Nucleus accumbens (tissue), 56 donors: Measurements from ENCODE around the gene SCAI.
"Not testable (repeated sequence)": the region's sequence is repeated elsewhere in the genome, so short reads cannot be mapped to it uniquely, and the experiment has no call there.

Experiments
- DNase-seq, 56 donors: peaks; one replicate each; lab custom pipeline; 2025; lab: John Stamatoyannopoulos, UW

Gene SCAI

GRCh38 chr9:125150349-125151245 lies 7.3 kb upstream of the SCAI start:
- no peak for DNase-seq

- no peak for DNase-seq
Measured at GRCh38 chr9:125147401-125147951, 4.1 kb upstream of the SCAI start.

- no peak for DNase-seq
Measured at GRCh38 chr9:125146247-125146646, 2.9 kb upstream of the SCAI start.

GRCh38 chr9:125145425-125145824 lies 2.1 kb upstream of the SCAI start:
- no peak for DNase-seq

GRCh38 chr9:125142560-125143376 lies 560 bp downstream of the SCAI start:
- peak in 7 of 56 donors; percentile 1 to 72 (median 10) for DNase-seq

- no peak for DNase-seq
Measured at GRCh38 chr9:125141751-125142150, 1.6 kb downstream of the SCAI start.

- no peak for DNase-seq
Measured at GRCh38 chr9:125141251-125141650, 2.1 kb downstream of the SCAI start.

- no peak for DNase-seq
Measured at GRCh38 chr9:125140576-125140975, 2.8 kb downstream of the SCAI start.

GRCh38 chr9:125137200-125137599 lies 6.1 kb downstream of the SCAI start:
- DNase-seq, result no peak

- no peak for DNase-seq
Measured at GRCh38 chr9:125134976-125135375, 8.4 kb downstream of the SCAI start.

- DNase-seq, result no peak
Measured at GRCh38 chr9:125133403-125134329, 9.7 kb downstream of the SCAI start.

- DNase-seq, result no peak
Measured at GRCh38 chr9:125131778-125132177, 11.6 kb downstream of the SCAI start.

GRCh38 chr9:125126019-125126746 lies 17.1 kb downstream of the SCAI start:
- DNase-seq, result peak in 44 of 56 donors; percentile 2 to 73 (median 22)

GRCh38 chr9:125125523-125125922 lies 17.8 kb downstream of the SCAI start:
- DNase-seq, result no peak

- DNase-seq, result no peak
Measured at GRCh38 chr9:125121146-125121545, 22.2 kb downstream of the SCAI start.

GRCh38 chr9:125119643-125120286 lies 23.6 kb downstream of the SCAI start:
- DNase-seq, result no peak

GRCh38 chr9:125118696-125119095 lies 24.6 kb downstream of the SCAI start:
- DNase-seq, result not testable (repeated sequence)

GRCh38 chr9:125114503-125114902 lies 28.8 kb downstream of the SCAI start:
- DNase-seq, result not testable (repeated sequence)

GRCh38 chr9:125110464-125110863 lies 32.9 kb downstream of the SCAI start:
- DNase-seq, result no peak
